Activated T-cell treated with anti-CD3 and anti-CD28 coated beads for 48 hours (primary cell): ENCODE data around the gene PPM1E.
"Not testable (repeated sequence)": the region's sequence is repeated elsewhere in the genome, so short reads cannot be mapped to it uniquely, and the experiment has no call there.

Experiments
- DNase-seq: peaks from one replicate; pipeline ENCODE4 v3.0.0-alpha.2; 2020; ENCODE audit warnings: low read depth

The PPM1E gene

DNA sequence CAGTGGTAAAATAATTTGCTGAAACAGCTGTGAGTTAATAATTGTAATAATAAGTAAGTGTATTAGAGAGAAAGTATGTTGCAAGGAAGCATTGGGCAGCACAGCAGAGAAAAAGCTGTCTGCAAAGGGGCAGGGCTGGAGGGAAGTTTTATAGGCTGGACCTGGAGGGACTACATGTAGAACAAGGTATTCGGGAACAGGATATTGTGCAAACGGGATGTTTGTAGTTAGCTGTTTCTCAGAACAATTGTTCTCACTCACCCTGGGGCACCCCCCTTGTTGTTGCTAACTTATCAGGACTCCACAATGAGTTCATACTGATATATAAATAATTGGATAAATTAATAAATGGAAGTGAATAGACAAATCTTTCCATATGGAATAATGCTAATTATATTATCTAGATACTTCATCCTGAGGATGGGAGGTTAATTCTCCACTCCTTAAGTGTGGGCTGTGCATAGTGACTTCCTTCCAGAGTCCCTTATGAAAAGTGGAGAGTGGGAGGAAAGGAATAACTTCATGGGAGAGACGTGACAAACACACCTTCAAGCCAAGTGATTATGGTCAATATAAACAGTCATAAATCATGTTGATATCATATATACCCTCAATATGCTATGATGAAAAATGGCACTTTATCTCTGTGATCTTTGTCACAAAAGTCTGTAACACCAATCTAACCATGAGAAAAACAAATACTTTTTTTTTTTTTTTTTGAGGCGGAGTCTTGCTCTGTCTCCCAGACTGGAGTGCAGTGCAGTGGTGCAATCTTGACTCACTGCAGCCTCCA, 85.4 kb downstream of the PPM1E start:
- no peak for DNase-seq

DNA sequence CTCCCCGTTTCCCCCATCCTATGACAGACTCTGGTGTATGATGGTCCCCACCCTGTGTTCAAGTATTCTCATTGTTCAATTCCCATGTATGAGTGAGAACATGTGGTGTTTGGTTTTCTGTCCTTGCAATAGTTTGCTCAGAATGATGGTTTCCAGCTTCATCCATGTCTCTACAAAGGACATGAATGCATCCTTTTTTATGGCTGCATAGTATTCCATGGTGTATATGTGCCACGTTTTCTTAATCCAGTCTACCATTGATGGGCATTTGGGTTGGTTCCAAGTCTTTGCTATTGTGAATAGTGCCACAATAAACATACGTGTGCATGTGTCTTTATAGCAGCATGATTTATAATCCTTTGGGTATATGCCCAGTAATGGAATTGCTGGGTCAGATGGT, 90.8 kb downstream of the PPM1E start:
- DNase-seq, result not testable (repeated sequence)

DNA sequence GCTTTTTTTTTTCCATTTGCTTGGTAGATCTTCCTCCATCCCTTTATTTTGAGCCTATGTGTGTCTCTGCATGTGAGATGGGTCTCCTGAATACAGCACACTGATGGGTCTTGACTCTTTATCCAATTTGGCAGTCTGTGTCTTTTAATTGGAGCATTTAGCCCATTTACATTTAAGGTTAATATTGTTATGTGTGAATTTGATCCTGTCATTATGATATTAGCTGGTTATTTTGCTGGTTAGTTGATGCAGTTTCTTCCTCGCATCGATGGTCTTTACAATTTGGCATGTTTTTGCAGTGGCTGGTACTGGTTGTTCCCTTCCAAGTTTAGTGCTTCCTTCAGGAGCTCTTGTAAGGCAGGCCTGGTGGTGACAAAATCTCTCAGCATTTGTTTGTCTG, 94.5 kb downstream of the PPM1E start:
- DNase-seq, result not testable (repeated sequence)

DNA sequence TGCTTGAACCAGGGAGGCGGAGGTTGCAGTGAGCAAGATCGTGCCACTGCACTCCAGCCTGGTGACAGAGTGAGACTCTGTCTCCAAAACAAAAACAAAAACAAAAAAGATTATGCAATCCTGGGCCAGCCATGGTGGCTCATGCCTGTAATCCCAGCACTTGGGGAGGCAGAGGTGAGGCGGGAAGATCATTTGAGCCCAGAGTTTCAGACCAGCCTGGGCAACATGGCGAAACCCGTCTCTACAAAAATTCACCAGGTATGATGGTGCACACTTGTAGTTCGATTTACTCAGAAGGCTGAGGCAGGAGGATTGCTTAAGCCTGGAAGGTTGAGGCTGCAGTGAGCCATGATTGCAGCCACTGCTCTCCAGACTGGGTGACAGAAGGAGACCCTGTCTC, 109.6 kb downstream of the PPM1E start:
- no peak for DNase-seq

DNA sequence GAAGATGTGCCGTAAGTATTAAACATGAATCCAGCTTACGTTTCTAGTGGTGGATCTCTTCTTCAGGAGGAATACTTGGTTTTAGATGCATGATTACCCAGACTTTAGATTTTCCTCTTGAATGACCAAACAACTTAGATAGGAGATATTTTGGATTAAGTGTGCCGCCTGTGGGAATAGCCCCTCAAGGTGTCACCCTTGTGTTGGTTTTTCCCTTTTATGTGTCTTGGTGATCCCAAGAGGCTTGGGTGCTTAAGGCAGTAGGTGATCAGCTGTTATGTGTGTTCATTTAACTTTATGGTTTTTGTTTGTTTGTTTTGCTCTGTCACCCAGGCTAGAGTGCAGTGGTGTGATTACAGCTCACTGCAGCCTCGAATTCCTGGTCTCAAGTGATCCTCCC, 115.1 kb downstream of the PPM1E start:
- no peak for DNase-seq

DNA sequence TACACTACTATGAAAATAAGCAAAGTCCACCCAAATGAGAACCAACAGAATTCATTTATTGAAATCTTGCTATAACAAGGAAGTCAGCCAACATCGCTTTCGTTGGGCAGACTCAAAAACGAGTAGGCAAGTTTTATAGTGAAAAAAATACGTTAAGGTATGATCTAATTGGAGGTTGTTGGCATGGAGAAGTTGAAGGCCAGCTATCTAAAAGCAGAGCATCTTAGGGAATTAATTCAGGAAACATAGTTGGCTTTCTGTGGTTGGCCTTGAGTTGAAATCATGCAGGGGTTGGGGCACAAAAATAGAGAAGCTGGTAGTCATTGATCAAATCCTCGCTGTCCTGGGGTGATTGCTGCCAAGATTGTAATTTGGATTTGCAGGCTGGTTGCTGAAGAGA, 118.3 kb downstream of the PPM1E start:
- no peak for DNase-seq

DNA sequence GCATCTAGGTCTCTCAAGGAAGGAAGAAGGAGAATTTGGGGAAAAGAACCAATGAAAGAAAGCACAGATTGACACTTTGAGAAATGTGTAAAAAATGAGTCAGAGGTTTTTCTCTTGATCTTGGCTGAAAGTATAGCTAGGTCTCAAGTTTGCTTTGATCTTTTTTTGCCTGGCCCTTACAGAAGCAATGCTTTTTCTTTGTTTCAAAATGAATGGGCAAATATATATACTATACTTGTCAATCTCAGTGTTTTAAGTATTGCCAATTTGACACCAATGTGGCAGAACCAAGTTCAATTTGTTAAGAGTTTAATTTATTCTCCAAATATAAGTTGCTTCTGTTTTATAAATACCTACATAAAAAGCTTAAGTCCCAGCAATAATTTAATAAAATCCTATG, 119.6 kb downstream of the PPM1E start:
- DNase-seq, result no peak

DNA sequence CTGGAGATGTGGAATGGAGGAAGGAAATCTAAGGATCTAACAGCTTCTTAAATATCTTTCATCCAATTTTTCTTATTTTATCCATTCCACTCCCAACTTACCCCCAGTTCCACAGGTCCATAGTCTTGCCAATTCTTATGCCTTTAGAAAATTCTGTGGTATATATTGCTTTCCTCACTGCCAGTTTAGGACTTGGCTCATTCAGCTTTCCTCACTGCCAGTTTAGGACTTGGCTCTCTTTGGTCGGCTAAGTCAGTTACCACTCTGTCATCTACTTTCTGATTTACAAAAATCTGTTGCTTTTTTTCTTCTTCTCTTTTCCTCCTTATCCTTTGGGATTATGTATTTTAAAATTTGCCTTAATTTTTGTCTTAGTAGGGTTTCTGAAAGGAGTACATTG, 128.5 kb downstream of the PPM1E start:
- no peak for DNase-seq

DNA sequence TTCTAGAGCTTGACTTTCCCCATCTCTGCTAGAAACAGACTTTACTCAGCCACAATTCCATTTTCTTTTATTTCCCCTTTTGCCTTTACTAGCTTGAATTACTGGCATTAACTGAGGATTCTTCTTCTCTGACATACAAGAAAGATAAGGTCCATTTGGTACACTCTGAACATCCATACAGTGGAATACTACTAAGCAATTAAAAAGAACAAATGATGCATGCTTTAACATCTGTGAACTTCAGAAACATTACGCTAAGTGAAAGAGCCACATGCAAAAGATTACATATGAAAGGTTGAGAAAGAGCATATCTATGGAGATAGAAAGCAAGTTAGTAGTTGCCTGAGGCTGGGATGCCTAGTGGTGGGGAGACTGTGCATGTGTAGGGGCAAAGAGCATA, 130.9 kb downstream of the PPM1E start:
- DNase-seq, result no peak

DNA sequence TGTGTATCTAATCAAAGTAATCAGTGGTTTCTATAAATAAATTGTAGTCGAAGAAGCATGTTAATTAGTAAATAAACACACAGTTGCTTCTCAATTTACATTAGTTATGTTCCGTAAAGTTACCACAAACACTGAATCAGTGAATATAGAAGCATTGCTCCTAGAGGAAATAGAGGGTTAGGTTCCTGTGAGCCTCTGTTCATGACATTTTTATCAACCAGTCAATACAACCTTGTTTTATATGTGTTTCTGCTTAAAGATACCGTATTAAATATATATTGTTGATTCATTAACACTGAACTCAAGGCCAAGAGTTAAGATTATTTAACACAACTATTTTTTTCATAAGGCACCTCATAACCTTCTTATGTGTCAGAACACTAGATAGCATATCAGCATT, 134.3 kb downstream of the PPM1E start:
- no peak for DNase-seq

DNA sequence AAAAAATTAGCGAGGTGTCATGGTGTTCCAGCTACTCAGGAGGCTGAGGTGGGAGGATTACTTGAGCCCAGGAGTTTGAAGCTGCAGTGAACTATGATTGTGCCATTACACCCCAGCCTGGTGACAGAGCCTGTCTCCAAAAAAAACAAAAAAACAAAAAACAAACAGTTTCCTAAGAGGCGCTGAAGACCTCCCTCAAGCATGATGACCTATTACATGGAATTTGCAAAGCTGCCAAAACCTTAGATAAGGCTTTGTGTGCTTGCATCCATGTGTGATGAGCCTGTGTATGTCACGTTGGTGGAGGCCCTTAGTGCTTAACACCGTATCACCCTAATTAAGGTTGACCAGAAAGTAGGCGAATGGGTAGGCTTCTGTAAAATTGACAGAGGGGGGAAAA, 143.5 kb downstream of the PPM1E start:
- DNase-seq, result no peak

DNA sequence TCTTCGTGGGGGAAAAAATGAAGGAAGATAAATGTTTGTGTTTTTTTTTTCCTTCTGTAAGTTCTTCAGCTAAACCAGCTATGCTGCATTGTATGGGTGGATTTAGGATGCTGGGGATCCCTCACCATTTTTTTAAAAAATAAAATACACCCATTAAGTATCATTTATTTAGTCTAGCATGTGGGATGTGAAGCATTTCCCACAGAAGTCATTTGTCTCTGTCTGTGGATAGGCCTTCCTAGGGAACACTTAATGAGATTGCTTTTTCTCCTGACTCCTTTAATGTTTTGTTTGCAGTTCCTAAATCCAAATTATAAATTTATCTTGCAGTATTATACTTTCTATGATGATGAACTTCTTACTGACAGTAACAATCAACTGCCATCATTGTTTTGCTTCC, 146.7 kb downstream of the PPM1E start:
- DNase-seq, result no peak

DNA sequence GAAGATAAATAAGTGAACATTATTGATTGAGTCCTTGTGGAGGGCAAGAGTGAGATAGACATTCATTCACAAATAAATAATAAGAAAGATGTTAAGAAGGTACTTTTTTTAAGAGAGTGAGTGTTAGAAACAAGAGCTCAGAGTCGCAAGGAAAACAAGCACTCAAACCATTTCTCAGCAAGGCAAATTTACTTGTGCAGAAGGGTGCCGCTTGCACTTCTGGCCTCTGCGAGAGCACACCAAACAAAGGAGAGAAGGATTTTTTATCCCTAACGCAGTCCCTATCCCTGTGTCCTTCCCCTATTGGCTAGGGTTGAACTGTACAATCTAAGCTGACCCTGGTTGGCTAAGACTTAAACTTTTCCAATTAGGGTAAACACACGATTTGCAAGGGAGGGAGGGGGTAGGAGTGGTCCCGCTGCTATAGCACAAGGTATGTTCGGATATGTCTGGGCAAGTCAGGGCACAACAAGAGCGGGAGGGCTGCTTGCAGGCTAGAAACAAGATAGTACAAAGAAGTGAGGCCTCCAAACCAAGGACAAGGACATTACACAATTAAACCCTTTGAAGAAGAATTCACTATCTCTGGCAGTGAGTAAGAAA, 156.2 kb downstream of the PPM1E start:
- DNase-seq, result no peak

DNA sequence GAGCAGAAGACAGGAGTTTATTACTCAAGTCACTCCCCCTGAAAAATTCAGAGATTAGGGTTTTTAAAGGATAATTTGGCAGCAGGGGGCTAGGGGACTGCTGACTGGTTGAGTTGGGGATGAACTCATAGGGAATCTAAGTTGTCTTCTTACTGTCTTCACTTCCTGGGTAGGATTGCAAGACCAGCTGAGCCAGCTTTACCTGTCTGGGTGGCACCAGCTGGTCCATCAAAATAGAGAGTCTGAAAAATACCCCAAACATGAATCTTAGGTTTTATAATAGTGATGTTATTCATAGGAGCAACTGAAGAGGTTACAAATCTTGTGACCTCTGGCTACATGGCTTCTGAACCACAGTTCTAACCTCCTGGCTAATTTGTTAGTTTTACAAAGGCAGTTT, 157.9 kb downstream of the PPM1E start:
- DNase-seq, result no peak

DNA sequence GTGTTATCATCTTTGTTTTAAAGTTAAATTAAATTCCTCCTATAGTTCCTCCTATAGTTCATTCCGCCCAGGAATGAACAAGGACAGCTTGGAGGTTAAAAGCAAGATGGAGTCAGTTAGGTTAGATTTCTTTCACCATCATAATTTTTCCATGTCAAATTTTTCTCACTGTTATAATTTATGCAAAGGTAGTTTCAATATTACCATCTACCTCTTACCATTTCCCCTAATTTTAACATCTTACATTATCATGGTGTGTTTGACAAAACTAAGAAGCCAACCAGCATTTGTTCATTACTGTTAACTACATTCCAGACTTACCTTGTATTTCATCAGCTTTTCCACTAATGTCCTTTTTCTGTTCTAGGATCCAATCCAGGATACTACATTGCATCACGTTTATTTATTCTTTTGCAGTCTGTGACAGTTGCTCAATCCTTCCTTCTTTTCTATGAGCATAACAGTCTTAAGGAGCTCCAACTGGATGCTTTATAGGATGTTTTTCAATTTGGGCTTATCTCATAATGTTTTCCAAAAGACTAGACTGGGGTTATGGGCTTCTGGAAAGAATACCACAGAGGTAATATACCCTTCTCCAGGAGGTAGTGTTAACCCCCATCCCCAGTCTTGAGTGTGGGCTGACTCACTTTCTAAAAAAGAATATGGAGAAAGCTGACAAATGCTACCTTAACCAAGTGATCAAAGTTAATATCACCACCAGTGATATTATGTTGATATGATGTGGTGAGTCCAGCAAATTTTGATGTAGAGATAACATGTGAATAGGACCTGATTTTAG, 158.5 kb downstream of the PPM1E start:
- no peak for DNase-seq

DNA sequence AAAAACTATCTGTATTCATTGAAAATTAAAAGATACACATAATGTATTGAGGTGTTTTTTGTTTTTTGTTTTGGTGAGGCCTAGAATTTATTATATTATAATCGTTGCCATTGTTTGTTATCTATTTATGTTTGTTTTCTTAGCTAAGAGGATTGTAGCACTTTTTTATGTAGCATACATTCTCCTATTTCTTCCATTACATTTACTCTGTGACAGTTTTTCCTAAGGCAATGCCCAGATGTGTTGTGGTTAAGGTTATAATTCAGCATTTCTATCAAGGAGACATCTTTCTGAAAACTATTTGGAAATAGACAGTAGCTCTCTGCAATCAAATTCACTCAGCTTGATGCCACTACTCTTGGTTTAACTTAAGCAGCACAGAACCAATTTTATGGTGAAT, 161.6 kb downstream of the PPM1E start:
- no peak for DNase-seq

DNA sequence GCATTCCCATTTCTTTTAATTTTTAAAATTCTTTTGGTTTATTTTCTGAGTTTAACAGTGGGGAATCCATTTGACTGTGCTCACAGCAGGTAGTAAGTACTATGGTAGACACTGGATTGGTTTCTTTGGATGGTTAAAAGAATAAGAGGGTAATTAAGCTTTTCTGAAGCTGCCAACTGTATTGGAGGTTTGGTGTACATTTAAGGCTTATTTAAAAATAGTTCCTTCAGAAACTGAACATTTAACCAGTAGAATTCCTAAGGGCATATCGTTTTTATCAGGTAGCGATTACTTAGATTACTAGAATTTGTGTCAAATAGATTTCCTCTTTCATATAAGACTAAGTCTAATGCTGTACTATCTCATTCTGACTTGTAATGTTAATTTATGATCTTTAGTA, 162.4 kb downstream of the PPM1E start:
- no peak for DNase-seq

DNA sequence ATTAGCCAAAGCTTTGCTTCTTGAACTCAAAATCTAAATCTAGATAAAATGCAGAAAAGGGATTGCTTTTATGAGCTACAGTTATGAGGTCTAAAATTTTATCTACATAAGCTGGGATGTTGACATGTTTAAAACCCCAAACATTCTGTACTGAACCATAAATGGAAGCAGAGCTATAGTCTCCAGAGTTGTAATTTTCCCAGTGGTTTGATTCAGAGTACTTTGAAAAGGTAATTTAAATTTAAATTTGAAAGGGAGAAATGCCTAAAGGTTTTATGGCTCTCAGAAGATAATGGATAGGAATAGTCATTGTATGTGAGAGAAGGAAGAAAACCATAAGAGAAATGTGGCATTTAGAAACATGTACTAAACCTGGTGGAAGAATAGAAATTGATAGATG, 163.2 kb downstream of the PPM1E start:
- DNase-seq, result no peak

DNA sequence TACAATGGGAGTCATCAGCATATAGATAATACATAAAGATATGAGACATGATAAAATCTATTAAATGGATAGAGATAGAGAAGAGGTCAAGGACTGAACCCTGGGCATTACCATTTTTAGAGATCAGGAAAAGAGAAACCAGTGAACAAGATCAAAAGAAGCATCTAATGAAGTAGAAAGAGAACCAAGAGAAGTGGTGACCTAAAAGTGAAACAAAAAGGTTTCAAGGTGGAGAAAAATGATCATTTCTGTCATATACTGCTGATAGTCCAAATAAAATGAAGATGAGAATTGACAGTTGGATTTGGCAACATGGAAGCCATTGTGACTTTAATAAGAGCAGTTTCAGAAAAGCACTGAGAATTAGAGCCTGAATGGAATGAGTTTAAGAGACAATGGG, 165.1 kb downstream of the PPM1E start:
- DNase-seq, result no peak

DNA sequence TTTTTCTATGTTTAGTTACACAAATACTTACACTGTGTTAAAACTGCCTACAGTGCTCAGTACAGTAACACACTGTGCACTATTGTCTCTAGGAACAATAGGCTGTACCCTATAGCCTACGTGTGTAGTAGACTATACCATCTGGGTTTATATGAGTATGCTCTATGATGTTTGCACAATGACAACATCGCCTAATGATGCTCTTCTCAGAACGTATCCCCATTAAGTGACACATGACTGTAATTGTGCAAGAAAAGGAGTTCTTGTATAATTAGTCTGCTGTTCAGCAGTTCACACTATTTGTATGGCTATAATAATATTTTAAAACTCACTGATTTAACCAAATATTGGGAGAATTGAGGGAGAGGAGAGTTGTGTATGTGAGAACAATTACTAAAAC, 177.3 kb downstream of the PPM1E start:
- DNase-seq, result no peak

DNA sequence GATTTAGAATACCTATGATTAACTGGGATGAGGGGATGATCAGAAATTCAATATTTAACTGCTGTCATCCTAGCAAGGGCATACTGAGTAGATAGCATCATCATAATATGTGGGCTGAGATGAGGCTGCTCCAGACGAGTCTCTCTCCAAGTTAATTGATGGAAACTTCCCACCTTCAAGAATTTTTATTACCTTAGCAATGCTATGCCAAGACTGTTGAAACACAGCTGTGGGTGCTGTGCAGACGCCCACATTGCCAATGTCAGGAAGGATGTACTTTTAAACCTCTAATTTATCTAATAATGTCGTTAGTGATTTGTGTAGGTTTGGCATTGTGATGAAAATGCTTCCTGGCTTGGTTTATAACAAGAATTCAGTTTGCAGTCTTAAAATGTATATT, 180.6 kb downstream of the PPM1E start:
- no peak for DNase-seq

DNA sequence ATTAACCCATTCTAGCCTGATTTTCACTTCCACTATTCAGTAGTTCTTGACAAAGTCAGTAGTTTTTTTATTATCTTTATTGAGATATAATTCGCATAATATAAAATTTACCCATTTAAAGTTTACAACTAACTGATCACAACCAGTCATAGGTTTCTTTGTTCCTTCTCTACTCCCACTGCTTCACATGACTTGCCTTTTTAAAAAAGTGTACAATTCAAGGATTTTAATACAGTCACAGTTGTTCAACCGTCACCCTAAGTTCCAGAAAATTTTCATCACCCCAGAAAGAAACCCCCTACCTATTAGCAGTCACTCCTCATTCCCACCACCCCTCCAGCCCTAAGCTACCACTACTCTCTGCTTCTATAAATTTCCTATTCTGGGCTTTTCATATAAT, 188.5 kb downstream of the PPM1E start:
- no peak for DNase-seq

DNA sequence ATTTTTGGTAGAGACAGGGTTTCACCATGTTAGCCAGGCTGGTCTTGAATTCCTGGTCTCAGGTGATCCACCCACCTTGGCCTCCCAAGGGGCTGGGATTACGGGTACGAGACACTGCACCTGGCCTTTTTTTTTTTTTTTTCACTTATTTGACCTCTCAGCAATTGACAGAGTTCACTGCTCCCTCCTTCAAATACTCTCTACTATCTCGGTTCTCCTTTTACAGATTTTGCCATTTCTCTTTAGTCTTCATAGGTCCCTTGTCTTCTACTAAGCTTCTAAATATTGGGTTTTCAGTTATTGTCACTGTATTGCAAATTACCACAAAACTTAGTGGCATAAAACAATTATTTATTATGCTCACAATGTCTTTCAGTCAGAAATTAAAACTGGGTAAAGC, 191.8 kb downstream of the PPM1E start:
- no peak for DNase-seq
